HG02884 (cell line): ENCODE measurements around the gene NR3C1.
"Not testable (repeated sequence)": the region's sequence is repeated elsewhere in the genome, so short reads cannot be mapped to it uniquely, and the experiment has no call there.

ENCODE experiments used
- ATAC-seq: cut with Tn5 transposase; IDR thresholded peaks from one replicate; pipeline ENCODE4 v1.9.1; 2021; ENCODE audit warnings: mild to moderate bottlenecking, moderate library complexity; ENCODE audit not compliant: unreplicated experiment

NR3C1 gene

DNA sequence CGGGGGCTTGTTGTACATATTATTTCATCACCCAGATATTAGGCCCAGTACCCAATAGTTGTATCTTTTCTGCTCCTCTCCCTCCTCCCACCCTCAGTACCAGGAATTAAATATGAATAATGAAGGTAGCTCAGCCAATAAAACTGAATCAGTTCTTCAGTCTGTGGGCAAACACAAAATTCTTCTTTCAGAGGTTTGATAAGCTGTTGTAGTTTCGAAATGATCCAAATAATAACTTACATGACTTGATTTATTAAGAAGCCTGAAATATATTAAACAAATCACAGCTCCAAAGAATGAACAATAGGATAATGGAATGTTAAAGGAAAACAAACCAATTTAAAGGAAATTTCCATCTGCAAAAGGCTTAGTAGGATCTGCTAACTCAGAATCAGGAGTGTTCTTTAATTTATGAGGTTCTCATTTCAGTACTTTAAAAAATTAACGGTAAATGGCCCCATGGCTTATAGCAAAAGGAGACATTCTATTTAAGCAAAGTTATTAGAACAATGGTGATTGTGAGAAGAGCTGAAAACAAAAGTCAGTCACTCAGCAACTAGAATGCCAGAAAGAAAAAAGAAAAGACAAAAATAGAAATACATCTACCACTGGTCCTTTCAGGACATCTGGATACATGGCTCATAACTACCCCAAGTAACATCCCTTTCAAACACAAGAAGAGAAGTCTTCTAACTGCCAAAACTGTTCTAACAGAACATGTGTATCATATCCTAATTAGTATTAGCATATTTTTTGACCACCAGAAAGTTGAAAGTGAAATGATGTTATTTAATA is 62.4 kb downstream of the NR3C1 start:
- ATAC-seq = no peak

DNA sequence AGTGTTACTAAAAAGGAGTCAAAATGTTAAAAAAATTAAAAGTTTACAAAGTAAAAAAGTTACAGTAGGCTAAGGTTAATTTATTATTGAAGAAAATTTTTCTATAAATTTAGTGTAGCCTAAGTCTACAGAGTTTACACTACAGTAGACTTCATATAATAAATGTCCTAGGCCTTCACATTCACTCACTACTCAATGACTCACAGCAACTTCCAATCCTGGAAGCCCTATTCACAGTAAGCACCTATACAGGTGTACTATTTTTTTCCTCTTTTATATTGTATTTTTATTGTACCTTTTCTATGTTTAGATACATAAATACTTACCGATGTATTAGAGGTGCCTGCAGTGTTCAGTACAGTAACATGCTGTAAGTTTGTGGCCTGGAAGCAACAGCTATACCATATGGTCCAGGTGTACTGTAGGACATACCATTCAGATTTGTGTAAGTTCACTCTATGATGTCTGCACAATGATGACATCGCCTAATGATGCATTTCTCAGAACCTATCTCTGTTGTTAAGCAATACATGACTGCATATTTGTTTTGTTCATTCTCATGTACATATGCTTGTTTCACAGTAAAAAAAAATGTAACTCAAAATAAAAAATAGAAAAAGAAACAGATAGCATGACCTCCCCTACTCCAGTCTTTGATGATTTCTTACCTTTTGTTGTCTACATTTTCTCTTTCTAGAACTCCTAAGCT is 64.7 kb downstream of the NR3C1 start:
- no peak for ATAC-seq

DNA sequence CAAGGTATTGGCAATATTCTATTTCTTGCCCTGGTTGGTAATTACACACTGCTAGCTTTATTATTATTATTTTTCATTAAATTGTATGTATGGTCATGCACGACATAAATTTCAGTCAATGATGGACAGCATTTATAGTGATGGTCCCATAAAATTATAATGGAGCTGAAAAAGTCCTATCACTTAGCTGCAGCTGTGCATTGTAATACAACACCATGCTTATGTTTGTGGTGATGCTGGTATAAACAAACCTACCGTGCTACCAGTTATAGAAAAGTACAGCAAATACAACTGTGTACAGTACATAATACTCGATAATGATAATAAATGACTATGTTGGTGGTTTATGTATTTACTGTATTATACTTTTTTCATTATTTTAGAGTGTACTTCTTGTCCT is 65.5 kb downstream of the NR3C1 start:
- no peak for ATAC-seq

DNA sequence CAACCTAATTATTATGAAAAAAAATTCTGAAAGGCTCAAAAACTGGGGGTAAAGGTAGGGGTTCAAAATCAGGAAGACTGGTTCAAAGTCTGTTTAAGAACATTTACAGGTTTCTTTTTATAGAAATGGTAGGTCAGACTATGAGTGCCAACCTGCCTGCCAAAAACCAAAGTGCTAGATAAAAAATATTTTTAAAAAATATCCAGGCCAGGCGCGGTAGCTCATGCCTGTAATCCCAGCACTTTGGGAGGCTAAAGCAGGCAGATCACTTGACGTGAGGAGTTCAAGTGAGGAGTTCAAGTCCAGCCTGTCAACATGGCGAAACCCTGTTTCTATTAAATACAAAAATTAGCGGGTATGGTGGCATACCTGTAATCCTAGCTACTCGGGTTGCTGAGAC is 67.0 kb downstream of the NR3C1 start:
- ATAC-seq = no peak

DNA sequence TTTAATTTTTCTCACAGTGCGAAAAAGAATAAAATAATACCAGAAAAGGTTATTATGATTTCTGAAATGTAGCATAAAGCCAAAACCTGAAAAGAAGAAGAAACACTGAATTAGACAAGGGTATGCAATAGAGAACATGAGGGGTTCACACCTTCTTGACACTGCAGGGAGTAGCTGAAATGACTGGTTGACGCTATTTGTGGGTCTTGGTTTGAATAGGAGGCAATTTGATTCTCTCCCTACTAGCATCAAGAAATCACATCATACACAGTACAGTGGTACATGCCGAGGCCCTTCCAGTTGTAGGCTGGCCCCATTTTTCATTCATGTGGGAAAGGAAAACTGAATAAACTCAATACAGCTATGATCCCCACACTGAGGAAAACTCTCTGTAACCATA is 68.6 kb downstream of the NR3C1 start:
- ATAC-seq = no peak

DNA sequence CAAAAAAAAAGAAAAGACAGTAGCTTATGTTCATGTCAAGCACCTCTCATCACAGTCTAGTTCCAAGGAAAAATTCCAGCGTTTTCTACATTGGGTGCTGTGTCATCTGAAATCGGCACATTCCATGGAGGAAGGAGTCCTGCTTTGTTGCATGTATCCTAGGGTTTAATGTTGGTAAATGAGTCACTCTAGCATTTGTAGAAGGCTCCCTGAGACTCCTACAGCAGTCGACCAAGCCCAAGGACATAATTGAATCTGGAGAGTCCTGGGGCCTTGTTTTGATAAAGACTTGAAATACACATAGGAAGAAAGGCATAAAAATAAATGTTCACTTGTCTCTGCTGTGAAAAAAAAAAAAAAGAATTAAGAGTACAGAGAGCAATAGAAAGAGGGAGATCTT is 69.1 kb downstream of the NR3C1 start:
- not testable (repeated sequence) for ATAC-seq

DNA sequence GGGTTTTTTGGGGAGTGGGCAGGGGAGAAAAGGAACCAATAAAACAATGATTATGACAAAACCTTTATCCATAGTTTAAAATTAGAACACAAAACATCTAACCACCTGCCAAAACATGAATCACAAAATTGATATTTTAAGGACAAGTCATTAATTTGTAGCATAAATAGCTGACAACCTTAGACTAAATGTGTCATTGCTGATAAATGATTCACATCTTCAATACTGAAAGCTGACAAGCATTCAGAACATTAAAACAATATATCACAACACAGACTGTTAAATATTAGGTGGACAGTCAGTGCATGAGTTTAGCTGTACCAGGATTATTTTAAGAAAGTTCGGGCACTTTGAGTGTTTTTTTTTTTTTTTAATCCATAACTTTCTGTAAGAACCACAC is 71.5 kb downstream of the NR3C1 start:
- ATAC-seq = no peak

DNA sequence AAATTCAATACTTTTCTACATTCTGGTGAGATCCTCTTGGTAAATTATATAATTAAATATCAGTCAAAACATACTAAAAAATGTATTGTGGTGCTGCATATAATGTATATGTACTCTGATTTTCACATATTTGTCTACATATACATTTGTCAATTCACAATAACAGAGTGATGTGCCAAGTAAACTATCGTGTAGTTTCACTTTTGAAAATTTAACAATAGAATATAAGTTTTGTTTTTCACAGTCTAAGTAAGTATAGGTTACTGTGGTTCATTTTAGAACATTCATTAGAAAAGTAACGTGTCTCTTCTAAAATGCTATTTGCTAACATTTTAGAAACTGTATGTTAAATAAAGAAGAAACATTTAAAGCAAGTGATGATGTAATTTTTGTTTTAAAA is 73.6 kb downstream of the NR3C1 start:
- no peak for ATAC-seq

DNA sequence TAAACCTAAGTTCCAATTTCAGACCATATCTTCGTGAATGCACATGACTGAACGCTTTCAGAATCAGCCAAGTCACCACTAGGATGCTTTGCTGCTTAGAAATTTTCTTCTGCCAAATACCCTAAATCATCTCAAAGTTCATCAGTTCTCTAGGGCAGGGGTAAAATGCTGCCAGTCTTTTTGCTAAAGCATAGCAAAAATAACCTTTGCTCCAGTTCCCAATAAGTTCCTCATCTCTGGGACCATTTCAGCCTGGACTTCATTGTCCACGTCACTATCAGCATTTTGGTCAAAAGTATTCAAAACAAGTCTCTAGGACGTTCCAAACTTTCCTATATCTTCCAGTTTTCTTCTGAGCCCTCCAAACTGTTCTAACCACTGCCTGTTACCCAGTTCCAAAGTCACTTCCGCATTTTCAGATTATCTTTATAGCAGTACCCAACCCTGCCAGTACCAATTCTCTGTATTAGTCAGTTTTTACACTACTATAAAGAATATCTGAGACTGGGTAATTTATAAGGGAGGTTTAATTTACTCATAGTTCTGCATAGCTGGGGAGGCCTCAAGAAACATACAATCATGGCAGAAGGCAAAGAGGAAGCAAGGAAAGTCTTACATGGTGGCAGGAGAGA is 74.8 kb downstream of the NR3C1 start:
- ATAC-seq = no peak

DNA sequence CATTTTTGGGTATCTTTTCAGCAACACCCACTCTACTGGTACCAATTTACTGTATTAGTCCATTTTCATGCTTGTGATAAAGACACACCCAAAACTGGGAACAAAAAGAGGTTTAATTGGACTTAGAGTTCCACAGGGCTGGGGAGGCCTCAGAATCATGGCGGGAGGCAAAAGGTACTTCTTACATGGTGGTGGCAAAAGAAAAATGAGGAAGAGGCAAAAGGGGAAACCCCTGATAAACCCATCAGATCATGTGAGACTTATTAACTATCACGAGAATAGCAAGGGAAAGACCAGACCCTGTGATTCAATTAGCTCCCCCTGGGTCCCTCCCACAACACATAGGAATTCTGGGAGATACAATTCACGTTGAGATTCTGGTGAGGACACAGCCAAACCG is 78.4 kb downstream of the NR3C1 start:
- not testable (repeated sequence) for ATAC-seq

DNA sequence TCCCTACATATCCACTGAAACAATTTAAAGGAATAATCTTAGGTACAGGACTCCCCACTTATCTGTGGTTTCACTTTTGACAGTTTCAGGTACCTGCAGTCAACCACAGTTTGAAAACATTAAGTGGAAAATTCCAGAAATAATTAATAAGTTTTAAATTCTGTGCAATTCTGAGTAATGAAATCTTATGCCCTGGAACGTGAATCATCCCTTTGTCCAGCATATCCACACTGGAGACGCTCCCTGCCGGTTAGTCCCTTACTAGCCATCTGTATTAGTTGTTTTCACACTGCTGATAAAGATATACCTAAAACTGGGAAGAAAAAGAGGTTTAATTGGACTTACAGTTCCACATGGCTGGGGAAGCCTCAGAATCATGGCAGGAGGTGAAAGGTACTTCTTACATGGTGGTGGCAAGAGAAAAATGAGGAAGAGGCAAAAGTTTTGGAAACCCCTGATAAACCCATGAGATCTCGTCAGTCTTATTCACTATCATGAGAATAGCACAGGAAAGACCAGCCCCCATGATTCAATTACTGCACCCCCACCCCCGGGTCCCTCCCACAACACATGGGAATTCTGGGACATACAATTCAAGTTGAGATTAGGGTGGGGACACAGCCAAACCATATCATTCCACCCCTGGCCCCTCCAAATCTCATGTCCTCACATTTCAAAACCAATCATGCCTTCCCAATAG is 80.4 kb downstream of the NR3C1 start:
- not testable (repeated sequence) for ATAC-seq

DNA sequence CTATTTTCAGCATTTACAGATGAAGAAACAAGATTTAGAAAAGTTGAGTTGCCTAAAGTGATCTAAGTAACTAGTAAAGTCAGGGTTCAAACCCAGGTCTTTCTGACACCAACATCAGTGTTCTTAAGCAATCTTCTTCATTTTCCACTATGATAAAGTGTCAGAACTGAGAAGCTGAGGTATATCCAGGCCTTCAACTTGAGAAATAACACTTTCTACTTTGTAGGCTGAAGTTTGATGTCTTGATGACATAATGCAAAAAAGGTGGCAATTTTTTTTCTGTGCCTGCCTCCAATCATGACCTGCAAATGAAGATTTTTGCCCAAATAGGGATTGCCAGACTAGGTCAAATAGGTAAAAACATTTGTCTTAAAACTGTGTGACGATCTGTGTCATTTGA is 81.3 kb downstream of the NR3C1 start:
- no peak for ATAC-seq

DNA sequence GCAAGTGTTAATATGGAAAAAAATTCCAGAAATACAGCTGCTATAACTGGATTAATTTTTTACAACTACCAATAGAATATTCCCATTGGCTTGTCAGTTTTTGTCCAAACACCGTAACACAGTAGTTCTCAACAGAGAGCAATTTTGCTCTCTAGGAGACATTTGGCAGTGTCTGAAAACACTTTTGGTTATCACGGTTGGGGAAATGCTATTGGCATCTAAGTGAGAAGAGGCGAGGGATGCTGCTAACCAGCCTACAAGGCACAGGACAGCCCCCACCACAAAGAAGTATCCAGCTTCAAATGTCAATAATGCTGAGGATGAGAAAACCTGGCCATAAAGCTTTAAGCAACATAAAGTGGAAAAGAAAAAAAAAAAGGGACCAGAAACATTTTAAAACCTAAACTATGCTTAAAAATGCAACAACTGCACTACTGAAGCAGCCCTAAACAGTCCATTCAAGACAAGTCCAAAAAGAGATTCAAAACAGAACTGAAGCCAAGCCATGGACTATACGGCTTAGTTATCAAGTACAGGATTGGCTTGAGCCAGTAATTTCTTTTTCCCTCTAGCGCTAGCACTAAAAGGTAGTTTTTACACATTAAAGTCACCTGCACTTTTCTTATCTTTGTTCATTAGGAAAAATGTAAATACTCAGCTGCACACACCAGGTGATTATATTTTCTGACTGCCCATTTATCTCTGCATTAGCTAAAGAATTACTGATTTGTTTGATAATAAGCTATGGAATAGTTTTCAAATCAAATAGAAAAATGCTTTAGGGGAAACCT is 83.9 kb downstream of the NR3C1 start:
- no peak for ATAC-seq

DNA sequence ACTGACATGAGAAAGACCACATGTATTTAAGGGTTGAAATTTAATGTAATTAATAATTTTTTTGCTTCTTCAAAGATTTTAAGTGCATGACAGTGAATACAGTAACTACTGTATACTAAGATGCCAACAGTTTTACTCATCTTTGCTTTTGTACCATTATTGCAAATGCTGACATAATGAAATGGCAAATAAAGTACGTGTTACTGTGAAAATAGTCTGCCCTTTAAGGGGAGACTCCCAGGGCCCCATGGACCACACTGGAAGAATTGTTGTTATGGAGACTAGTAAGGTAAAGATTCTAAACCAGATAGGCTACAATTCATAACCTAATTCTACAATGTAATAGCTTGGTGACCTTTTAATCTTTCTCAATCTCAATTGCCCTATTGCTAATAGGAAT is 84.7 kb downstream of the NR3C1 start:
- no peak for ATAC-seq

DNA sequence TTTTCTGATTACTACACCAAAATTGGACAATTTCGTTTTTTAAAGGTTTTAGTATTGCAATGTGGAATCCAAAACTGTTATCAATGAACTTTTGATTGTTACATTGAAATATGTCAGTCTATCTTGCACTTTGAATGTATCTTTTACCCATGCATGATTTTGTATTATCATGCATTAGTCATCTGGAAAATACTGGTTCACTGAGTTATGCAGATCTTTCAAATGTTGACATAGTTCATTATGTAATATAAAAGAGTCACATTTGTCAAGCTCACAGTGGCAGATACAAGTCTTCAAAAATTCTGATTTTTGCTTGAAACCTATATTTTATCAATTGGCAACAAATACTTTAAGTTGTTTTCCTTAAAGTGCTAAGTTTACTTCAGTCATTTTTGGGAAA is 85.2 kb downstream of the NR3C1 start:
- ATAC-seq = no peak

DNA sequence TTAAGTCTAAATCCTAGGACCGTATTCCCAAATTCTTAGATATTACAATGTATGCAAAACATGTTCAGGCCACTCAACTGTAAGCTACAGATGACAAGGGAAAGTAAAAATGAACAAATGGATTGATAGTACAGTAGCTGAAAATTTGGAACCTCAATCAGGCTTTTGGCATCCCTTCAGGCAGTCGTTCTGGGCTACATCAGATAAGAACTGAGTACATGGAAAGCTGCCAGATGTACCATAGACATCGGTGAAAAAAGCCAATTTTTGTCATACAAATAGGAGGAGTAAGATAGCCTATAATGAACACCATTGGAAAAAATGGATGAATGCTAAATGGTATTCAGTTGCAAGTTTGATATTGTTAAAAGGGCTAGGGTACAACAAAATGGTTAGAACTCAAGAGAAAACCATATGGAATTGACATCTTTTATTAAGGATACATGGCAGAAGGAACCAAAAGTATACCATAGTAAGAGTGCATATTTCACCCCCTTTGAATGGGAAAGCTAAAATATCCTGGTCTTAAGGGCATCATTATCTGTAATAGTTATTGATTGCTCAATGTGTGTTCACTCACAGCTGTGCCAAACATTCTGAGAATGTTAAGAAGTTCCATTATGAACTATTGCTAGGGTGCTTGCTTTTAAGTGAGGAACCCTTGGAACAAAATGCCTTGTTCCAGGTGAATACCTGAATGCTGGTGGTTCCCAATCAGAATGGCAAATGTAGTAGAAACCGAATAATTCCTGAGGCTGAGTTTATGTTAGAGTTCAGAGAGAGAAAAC is 86.4 kb downstream of the NR3C1 start:
- ATAC-seq = no peak

DNA sequence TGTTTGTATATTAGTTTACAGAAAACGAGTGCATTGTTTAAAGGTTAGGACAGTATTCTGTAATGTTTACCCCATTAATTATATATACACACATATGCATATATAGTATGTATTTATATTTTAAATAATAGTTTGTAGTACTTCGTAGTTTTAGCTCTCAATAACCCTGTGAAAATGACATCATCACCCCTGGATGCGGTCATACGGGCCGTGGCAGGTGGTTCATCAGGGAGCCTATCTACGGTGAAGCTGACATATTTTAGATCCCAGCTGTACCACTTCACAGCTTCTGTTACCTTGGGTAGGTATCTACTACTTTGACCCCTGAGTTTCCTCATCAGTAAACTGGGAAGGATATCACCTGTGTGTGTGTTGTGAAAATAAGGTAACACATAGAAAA is 87.1 kb downstream of the NR3C1 start:
- no peak for ATAC-seq

DNA sequence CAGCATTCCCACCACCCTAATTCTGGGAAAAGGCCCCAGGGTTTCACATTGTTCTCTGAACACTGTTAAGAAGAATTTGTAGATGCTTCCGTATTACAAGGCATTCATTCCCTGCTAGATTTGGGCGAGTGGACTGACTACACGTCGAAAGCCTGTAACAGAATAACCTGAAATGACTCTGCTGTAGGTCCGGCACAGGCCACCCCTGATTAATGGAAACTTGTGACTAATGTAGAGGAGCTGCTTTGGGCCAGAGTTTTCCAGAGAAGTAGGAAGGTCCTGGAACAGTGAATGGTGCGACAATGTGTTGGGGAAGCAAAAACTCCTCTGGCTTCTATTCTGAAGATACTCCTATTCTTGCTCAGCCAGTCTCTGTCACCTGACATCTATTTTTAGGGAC is 87.6 kb downstream of the NR3C1 start:
- ATAC-seq = no peak

DNA sequence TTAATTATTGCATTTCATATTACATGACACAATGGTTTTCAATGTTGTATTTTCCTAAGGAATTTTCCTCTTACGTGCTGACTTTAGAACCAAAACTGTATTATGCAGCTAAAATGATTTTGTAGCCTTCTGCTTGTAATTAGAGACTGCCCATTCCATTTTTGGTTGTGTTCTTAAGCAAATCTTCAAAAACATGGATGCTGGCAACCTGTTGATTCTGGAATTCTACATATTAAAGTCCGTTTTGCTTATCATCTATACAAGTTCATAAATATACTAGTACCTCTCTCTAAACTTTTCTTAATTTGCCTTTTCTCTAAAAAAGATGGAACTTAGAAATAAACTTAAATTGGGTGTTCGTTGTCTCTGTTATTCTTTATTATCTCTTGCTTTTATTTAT is 88.3 kb downstream of the NR3C1 start:
- ATAC-seq = no peak

DNA sequence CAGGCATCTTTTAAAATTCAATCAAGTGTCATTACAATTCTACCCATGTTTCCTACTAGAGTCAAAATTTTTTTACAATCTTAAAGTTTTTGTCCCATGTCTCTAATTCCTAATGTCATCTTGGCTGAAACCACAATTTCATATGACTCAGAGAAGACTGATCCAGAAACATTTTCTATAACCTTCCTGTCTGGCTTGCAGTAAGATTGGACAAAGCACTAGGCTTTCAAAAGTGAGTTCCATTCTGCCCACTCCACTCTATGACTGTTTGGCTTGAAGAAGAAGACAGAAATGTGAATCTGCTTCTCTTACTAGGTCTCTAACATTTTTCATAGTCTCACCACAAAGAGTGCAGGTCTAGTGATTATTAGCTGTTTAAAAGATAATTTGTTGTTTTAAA is 88.8 kb downstream of the NR3C1 start:
- ATAC-seq = no peak
